Panc1 (cell line): ENCODE measurements around the gene MTA3.

ENCODE experiments used
- CTCF ChIP-seq: fragments of 450-650 bp; IDR thresholded peaks from 2 replicates; pipeline ENCODE4 v1.5.1; 2017; ENCODE audit warnings: mild to moderate bottlenecking
- POLR2AphosphoS5 ChIP-seq: IDR thresholded peaks from 2 replicates; pipeline ENCODE4 v1.6.1; 2012; ENCODE audit warnings: mild to moderate bottlenecking, low read depth, low read length, moderate library complexity
- REST ChIP-seq, 2 experiments: IDR thresholded peaks; 2 replicates each; pipeline ENCODE4 v1.6.1; 2011 to 2012; ENCODE audit warnings: low read depth in 2 of 2, control low read depth in 1 of 2, low read length in 1 of 2, mild to moderate bottlenecking in 1 of 2, moderate library complexity in 1 of 2; ENCODE audit not compliant: insufficient read depth in 1 of 2
- TCF7L2 ChIP-seq: IDR thresholded peaks from 2 replicates; pipeline ENCODE4 v1.6.1; 2011; ENCODE audit warnings: mild to moderate bottlenecking, low read depth, low read length, inconsistent platforms

- TF ChIP-seq REST (IDR thresholded peaks at IDR 0.05; ENCODE audit: insufficient read depth in 1 of 2, low read depth in 2 of 2, low read length in 1 of 2) (no peak), POLR2AphosphoS5 (no peak), CTCF (no peak), TCF7L2 (no peak)
These were observed 232.9 kb downstream of the MTA3 start for GRCh38 chr2:42801381-42801780.
